ENCODE measurements around the gene GPATCH8.

Gene GPATCH8

GRCh38 chr17:44492706-44493272, 10.4 kb downstream of the GPATCH8 start:
- TF ChIP-seq ZFX (IDR thresholded peaks at IDR 0.05) (no peak), CTCF (conservative IDR thresholded peaks at IDR 0.05) (no peak)
- H3K27ac ChIP-seq, result no peak overlapping the region

GRCh38 chr17:44489581-44489980, 13.6 kb downstream of the GPATCH8 start:
- H3K27ac ChIP-seq, result no peak overlapping the region
- TF ChIP-seq ZFX (IDR thresholded peaks at IDR 0.05) (no peak), CTCF (conservative IDR thresholded peaks at IDR 0.05) (no peak)

- no peak overlapping the region for H3K27ac ChIP-seq
- TF ChIP-seq ZFX (IDR thresholded peaks at IDR 0.05) (no peak), CTCF (conservative IDR thresholded peaks at IDR 0.05) (no peak)
Measured at GRCh38 chr17:44487170-44487569, 16.0 kb downstream of the GPATCH8 start.

GRCh38 chr17:44473367-44473766, 29.8 kb downstream of the GPATCH8 start:
- TF ChIP-seq CTCF (conservative IDR thresholded peaks at IDR 0.05), result no peak
- TF ChIP-seq ZFX (IDR thresholded peaks at IDR 0.05), result no peak

GRCh38 chr17:44469676-44470075, 33.5 kb downstream of the GPATCH8 start:
- no peak for TF ChIP-seq ZFX (IDR thresholded peaks at IDR 0.05)
- TF ChIP-seq CTCF (conservative IDR thresholded peaks at IDR 0.05), result no peak
- H3K27ac ChIP-seq, result no peak overlapping the region

More at GRCh38 chr17:44473367-44473766, 29.8 kb downstream of the GPATCH8 start:
- H3K27ac ChIP-seq, result no peak overlapping the region

- no peak overlapping the region for H3K27ac ChIP-seq
- TF ChIP-seq ZFX (IDR thresholded peaks at IDR 0.05) (no peak), CTCF (conservative IDR thresholded peaks at IDR 0.05) (no peak)
Measured at GRCh38 chr17:44467108-44467507, 36.1 kb downstream of the GPATCH8 start.

GRCh38 chr17:44466339-44466738, 36.9 kb downstream of the GPATCH8 start:
- no peak overlapping the region for H3K27ac ChIP-seq
- TF ChIP-seq ZFX (IDR thresholded peaks at IDR 0.05) (no peak), CTCF (conservative IDR thresholded peaks at IDR 0.05) (no peak)
